ENCODE results near the gene GPR55. TPM values are rescaled to one million over a fixed set of nuclear protein-coding genes. Genes with fewer than 3 reads are reported as not detected.

The GPR55 gene
- total and polyA plus RNA-seq, 2 of the 8 experiments (the other 6 are each of a cell fraction or from before 2014, with no cell fraction given) = not detected

GRCh38 chr2:230929381-230930148 is 4.5 kb upstream of the GPR55 start:
- Histone ChIP-seq H2AFZ (ENCODE audit: low read length) (no peak overlapping the region), H2BK120ac (replicated peaks; ENCODE audit: low read depth, low read length) (no peak overlapping the region), H3K23ac (ENCODE audit: insufficient read length) (no peak overlapping the region), H4K8ac (ENCODE audit: extremely low read depth, insufficient read depth, low read length) (peak overlapping the region; percentile 75; the same call in 1 of the 2 replicates), H3K9me3 (ENCODE audit: insufficient read depth in 2 of 2, low read depth in 1 of 2, low read length in 1 of 2) (no peaks in the 10 kb centered on the region), H4K5ac (ENCODE audit: insufficient read length, low read depth, low read length) (no peak overlapping the region), H3K4me3 (ENCODE audit: extremely low read depth in 1 of 4, insufficient read depth in 2 of 4, low read depth in 3 of 4, low read length in 4 of 4) (no peak overlapping the region), H2BK15ac (ENCODE audit: low read length) (no peak overlapping the region), H2BK12ac (ENCODE audit: low read depth, low read length) (no peak overlapping the region), H3K14ac (ENCODE audit: insufficient read length) (no peak overlapping the region), H3K79me1 (ENCODE audit: low read depth, low read length) (no peaks in the 10 kb centered on the region), H3K79me2 (ENCODE audit: control insufficient read depth in 1 of 2, insufficient read depth in 2 of 2, low read length in 2 of 2) (no peaks in the 10 kb centered on the region), H3K4ac (replicated peaks; ENCODE audit: insufficient read length, low read depth, low read length) (no peak overlapping the region), H3K18ac (ENCODE audit: extremely low read depth, low read length) (no peak overlapping the region), H3K4me2 (ENCODE audit: insufficient read depth in 1 of 2, low read depth in 2 of 2, low read length in 2 of 2) (no peak overlapping the region), H3K4me1 (replicated peaks in 1 of 4; ENCODE audit: control insufficient read depth in 3 of 4, insufficient read depth in 4 of 4, low read length in 3 of 4) (peaks cover 0 to 8% (median 3%) of the 10 kb centered on the region in 4 experiments; a peak in 3 of 7 replicates), H3K23me2 (ENCODE audit: low read depth, low read length) (no peaks in the 10 kb centered on the region), H3K56ac (replicated peaks; ENCODE audit: insufficient read length, low read depth, low read length) (no peak overlapping the region), H4K91ac (replicated peaks; ENCODE audit: insufficient read length, low read length) (no peak overlapping the region), H3K27ac (ENCODE audit: low read depth, low read length) (no peak overlapping the region), H4K20me1 (replicated peaks in 1 of 2; ENCODE audit: control insufficient read depth in 1 of 2, insufficient read depth in 2 of 2, low read length in 2 of 2) (no peaks in the 10 kb centered on the region), H2BK20ac (ENCODE audit: low read length) (no peak overlapping the region), H3K9ac (replicated peaks in 1 of 4; ENCODE audit: extremely low read depth in 1 of 4, low read depth in 3 of 4, low read length in 3 of 4) (no peak overlapping the region), H3K27me3 (replicated peaks in 1 of 4; ENCODE audit: control insufficient read depth in 3 of 4, extremely low read depth in 1 of 4, insufficient read depth in 3 of 4, low read length in 3 of 4) (no peaks in the 10 kb centered on the region), H3K36me3 (ENCODE audit: control insufficient read depth in 2 of 4, insufficient read depth in 4 of 4, low read length in 3 of 4) (no peaks in the 10 kb centered on the region), H2AK5ac (ENCODE audit: low read depth, low read length) (no peak overlapping the region), H2BK5ac (ENCODE audit: low read depth, low read length) (no peak overlapping the region)
- 92% methylated on average over 10 of the region's 10 CpGs; no CpG with 5 or more reads in 1 of the 2 experiments for WGBS, 2 experiments (ENCODE audit: extremely low coverage in 1 of 2, insufficient coverage in 1 of 2, insufficient read length in 1 of 2, insufficient replicate concordance in 2 of 2, low coverage in 1 of 2, low lambda C conversion rate in 2 of 2, missing lambda C conversion rate in 1 of 2)
- FAIRE-seq = no peak
- DNase-seq (ENCODE audit: low read depth in 1 of 2, low spot score in 2 of 2) = no peak
- CTCF ChIA-PET (ENCODE audit: partially characterized antibody) = interaction anchor here (0.7 to 15.3 kb wide), 8 partner anchors 9 to 82 kb away, joined by 3 to 332 read pairs (median 4); no protein-coding TSS in a partner anchor
- POLR2A ChIA-PET (ENCODE audit: partially characterized antibody) = interaction anchor here (0.7 to 1.2 kb wide), 2 partner anchors 57 to 63 kb away, joined by 3 to 4 read pairs; no protein-coding TSS in a partner anchor
- TF ChIP-seq TAF7 (optimal IDR thresholded peaks at IDR 0.05; ENCODE audit: borderline replicate concordance, low read depth, low read length) (no peak), E2F6 (IDR thresholded peaks at IDR 0.05) (no peak), SIRT6 (IDR thresholded peaks at IDR 0.05; ENCODE audit: low read length) (no peak), USF2 (IDR thresholded peaks at IDR 0.05; ENCODE audit: low read length) (no peak), SAP30 (IDR thresholded peaks at IDR 0.05; ENCODE audit: insufficient read depth, insufficient replicate concordance, low read length) (no peak), JUND (IDR thresholded peaks at IDR 0.05; ENCODE audit: low read length) (no peak), BACH1 (IDR thresholded peaks at IDR 0.05; ENCODE audit: low read length) (no peak)

Data from H1 (cell line).